T-cell (primary cell): ENCODE data around the gene ECI2. TPM values are rescaled to one million over a fixed set of nuclear protein-coding genes. Genes with fewer than 3 reads are reported as not detected.

ENCODE experiments used
- ATAC-seq, 4 experiments: fragments of 200-7000 bp in 3 of 4; fragments of 150-1000 bp in 1 of 4; cut with Tn5 transposase; replicated peaks in 1 of 4; 1 replicate in 3 of 4; 2 replicates in 1 of 4; pipeline ENCODE4 v1.10.0; 2021; ENCODE audit warnings: moderate library complexity in 3 of 4, mild to moderate bottlenecking in 2 of 4, moderate number of reproducible peaks in 1 of 4
- CTCF ChIA-PET, 2 donors: fragments of 300-600 bp; sonication (Branson Sonifier 250); formaldehyde crosslinking; loops; one replicate each; lab custom pipeline; 2022; ENCODE audit warnings: antibody characterized with exemption in 2 of 2; lab: Charles Lee
- POLR2A ChIA-PET, 2 donors: fragments of 300-600 bp; sonication (Branson Sonifier 250); formaldehyde crosslinking; loops; one replicate each; lab custom pipeline; 2022; ENCODE audit warnings: antibody characterized with exemption in 2 of 2; lab: Charles Lee
- DNase-seq, 35 experiments: peaks; one replicate each; pipeline versions ENCODE4 v3.0.0 to v3.0.0-alpha.2; 2013 to 2023
- H3K27ac ChIP-seq: one replicate; pipeline ENCODE4 v1.5.1; 2013; ENCODE audit warnings: low read length
- H3K27me3 ChIP-seq, 2 experiments: replicated peaks in 1 of 2; 1 replicate in 1 of 2; 2 replicates in 1 of 2; pipeline versions ENCODE4 v1.6.1 to v1.7.0; 2013; ENCODE audit warnings: low read length in 1 of 2, mixed read lengths in 1 of 2; ENCODE audit not compliant: control insufficient read depth in 2 of 2, insufficient read depth in 2 of 2; ENCODE audit errors: extremely low read depth in 1 of 2
- H3K36me3 ChIP-seq, 2 donors: 1 replicate in 1 of 2; 2 replicates in 1 of 2; pipeline versions ENCODE4 v1.6.1 to v1.7.0; 2013; ENCODE audit warnings: low read length in 1 of 2; ENCODE audit not compliant: control insufficient read depth in 2 of 2, insufficient read depth in 1 of 2; ENCODE audit errors: extremely low read depth in 1 of 2
- H3K4me1 ChIP-seq, 2 experiments: 1 replicate in 1 of 2; 2 replicates in 1 of 2; pipeline versions ENCODE4 v1.6.1 to v1.7.0; 2013; ENCODE audit warnings: low read length in 2 of 2, mixed read lengths in 1 of 2; ENCODE audit not compliant: insufficient read depth in 2 of 2, control insufficient read depth in 1 of 2; ENCODE audit errors: extremely low read depth in 1 of 2
- H3K4me3 ChIP-seq, 2 donors: 1 replicate in 1 of 2; 2 replicates in 1 of 2; pipeline versions ENCODE4 v1.5.1 to v1.7.0; 2013; ENCODE audit warnings: mild to moderate bottlenecking in 2 of 2, low read length in 1 of 2, moderate library complexity in 1 of 2; ENCODE audit not compliant: control insufficient read depth in 1 of 2; ENCODE audit errors: extremely low read depth in 1 of 2
- H3K9me3 ChIP-seq: 2 replicates; pipeline ENCODE4 v1.7.0; 2013
- H3K27ac Mint-ChIP-seq, 2 donors: one replicate each; pipeline ENCODE4 v1.8.0; 2020 to 2021; ENCODE audit warnings: mild to moderate bottlenecking in 2 of 2, mixed read lengths in 2 of 2
- H3K27me3 Mint-ChIP-seq, 2 donors: one replicate each; pipeline ENCODE4 v1.8.0; 2021 to 2022; ENCODE audit warnings: mixed read lengths in 2 of 2
- H3K36me3 Mint-ChIP-seq: one replicate; pipeline ENCODE4 v1.8.0; 2021; ENCODE audit warnings: mixed read lengths
- H3K4me1 Mint-ChIP-seq, 3 donors: one replicate each; pipeline ENCODE4 v1.8.0; 2020 to 2022; ENCODE audit warnings: mixed read lengths in 3 of 3, mild to moderate bottlenecking in 1 of 3
- H3K4me3 Mint-ChIP-seq, 3 donors: one replicate each; pipeline ENCODE4 v1.8.0; 2020 to 2022; ENCODE audit warnings: mild to moderate bottlenecking in 3 of 3, mixed read lengths in 3 of 3, moderate library complexity in 3 of 3
- H3K9me3 Mint-ChIP-seq, 3 donors: one replicate each; pipeline ENCODE4 v1.8.0; 2020 to 2022; ENCODE audit warnings: mixed read lengths in 3 of 3
- WGBS: methylation state at CpG from one replicate; pipeline ENCODE4 v1.1.5; 2013; ENCODE audit warnings: missing lambda C conversion rate; ENCODE audit not compliant: insufficient coverage; 5-methylcytosine and 5-hydroxymethylcytosine counted together
- total RNA-seq, 35 experiments: library from RNA in 6 of 35; stranded (reverse) in 6 of 35; fragments of 120-200 nt in 1 of 35; gene quantifications; one replicate each; pipeline versions ENCODE4 v1.2.1 to v1.2.4 and lab custom pipeline; 2013 to 2026

The ECI2 gene
- total RNA-seq, 5 donors from 2014 or later (not counting 1 experiment from before 2014, with no cell fraction given) = 20.4 to 47.7 (median 36.5) TPM

- CTCF ChIA-PET = no interaction called here
- Mint-ChIP-seq H3K4me1 (no peaks in the 10 kb centered on the region), H3K36me3 (no peaks in the 10 kb centered on the region), H3K27ac (no peak overlapping the region), H3K27me3 (peaks cover 0 to 3% of the 10 kb centered on the region in 2 donors), H3K9me3 (no peaks in the 10 kb centered on the region), H3K4me3 (no peak overlapping the region)
- no peaks in the 10 kb centered on the region for H3K4me1 ChIP-seq
- H3K36me3 ChIP-seq = no peaks in the 10 kb centered on the region
- POLR2A ChIA-PET = interaction anchor here in 1 of 2 donors (0.7 kb wide), 1 partner anchor 809 kb away, joined by 3 read pairs; no protein-coding TSS in a partner anchor
- DNase-seq (no peak), ATAC-seq (no peak)
- no peak overlapping the region for H3K4me3 ChIP-seq
- WGBS = 94% methylated on average over 2 of the region's 6 CpGs
- H3K27me3 ChIP-seq = peaks cover 0 to 2% of the 10 kb centered on the region in 2 experiments
- no peaks in the 10 kb centered on the region for H3K9me3 ChIP-seq
- no peak overlapping the region for H3K27ac ChIP-seq
Observed at GRCh38 chr6:4174042-4174441, 38.7 kb upstream of the ECI2 start.

GRCh38 chr6:4172368-4172767, 37.0 kb upstream of the ECI2 start:
- ATAC-seq (no peak), DNase-seq (no peak)
- no peak overlapping the region for H3K27ac ChIP-seq
- peaks cover 0 to 3% of the 10 kb centered on the region in 2 donors for H3K27me3 Mint-ChIP-seq
- H3K4me1 ChIP-seq = no peaks in the 10 kb centered on the region
- no peaks in the 10 kb centered on the region for H3K9me3 ChIP-seq
- no CpG with 5 or more reads among the region's 3 CpGs for WGBS
- H3K4me1 Mint-ChIP-seq = no peaks in the 10 kb centered on the region
- no peaks in the 10 kb centered on the region for H3K9me3 Mint-ChIP-seq
- POLR2A ChIA-PET = no interaction called here
- no peak overlapping the region for H3K27ac Mint-ChIP-seq
- H3K27me3 ChIP-seq = peaks cover 0 to 2% of the 10 kb centered on the region in 2 experiments
- no peak overlapping the region for H3K4me3 Mint-ChIP-seq
- no peaks in the 10 kb centered on the region for H3K36me3 Mint-ChIP-seq
- no peak overlapping the region for H3K4me3 ChIP-seq
- H3K36me3 ChIP-seq = no peaks in the 10 kb centered on the region
- CTCF ChIA-PET = interaction anchor here in 1 of 2 donors (0.7 kb wide), 1 partner anchor 13 kb away, joined by 3 read pairs; no protein-coding TSS in a partner anchor

- H3K4me1 Mint-ChIP-seq = no peaks in the 10 kb centered on the region
- no peak overlapping the region for H3K4me3 Mint-ChIP-seq
- peaks cover 0 to 2% of the 10 kb centered on the region in 2 experiments for H3K27me3 ChIP-seq
- H3K27ac Mint-ChIP-seq = no peak overlapping the region
- H3K4me1 ChIP-seq = no peaks in the 10 kb centered on the region
- no peaks in the 10 kb centered on the region for H3K36me3 ChIP-seq
- H3K9me3 ChIP-seq = no peaks in the 10 kb centered on the region
- H3K9me3 Mint-ChIP-seq = no peaks in the 10 kb centered on the region
- ChIA-PET CTCF (no interaction called here), POLR2A (no interaction called here)
- no peak overlapping the region for H3K27ac ChIP-seq
- no peak for ATAC-seq
- no peaks in the 10 kb centered on the region for H3K36me3 Mint-ChIP-seq
- no peak for DNase-seq
- peaks cover 0 to 3% of the 10 kb centered on the region in 2 donors for H3K27me3 Mint-ChIP-seq
- WGBS = 93% methylated on average over 3 of the region's 3 CpGs
- no peak overlapping the region for H3K4me3 ChIP-seq
Observed at GRCh38 chr6:4170297-4170696, 34.9 kb upstream of the ECI2 start.

- Histone ChIP-seq H3K36me3 (no peaks in the 10 kb centered on the region), H3K27ac (no peak overlapping the region), H3K4me1 (no peaks in the 10 kb centered on the region), H3K27me3 (peaks cover 0 to 2% of the 10 kb centered on the region in 2 experiments), H3K9me3 (no peaks in the 10 kb centered on the region), H3K4me3 (no peak overlapping the region)
- Mint-ChIP-seq H3K36me3 (no peaks in the 10 kb centered on the region), H3K4me1 (no peaks in the 10 kb centered on the region), H3K9me3 (no peaks in the 10 kb centered on the region), H3K4me3 (no peak overlapping the region), H3K27ac (no peak overlapping the region), H3K27me3 (no peaks in the 10 kb centered on the region)
- WGBS = 64% methylated on average over 3 of the region's 8 CpGs
- POLR2A ChIA-PET = no interaction called here
- ATAC-seq = no peak
- no peak for DNase-seq
- CTCF ChIA-PET = no interaction called here
Observed at GRCh38 chr6:4169028-4169789, 33.8 kb upstream of the ECI2 start.

GRCh38 chr6:4167833-4168232, 32.5 kb upstream of the ECI2 start:
- Histone ChIP-seq H3K27ac (no peak overlapping the region), H3K4me1 (no peaks in the 10 kb centered on the region), H3K4me3 (no peak overlapping the region), H3K9me3 (no peaks in the 10 kb centered on the region), H3K27me3 (peaks cover 0 to 2% of the 10 kb centered on the region in 2 experiments), H3K36me3 (no peaks in the 10 kb centered on the region)
- Mint-ChIP-seq H3K4me1 (no peaks in the 10 kb centered on the region), H3K27me3 (no peaks in the 10 kb centered on the region), H3K36me3 (no peaks in the 10 kb centered on the region), H3K4me3 (no peak overlapping the region), H3K27ac (no peak overlapping the region), H3K9me3 (no peaks in the 10 kb centered on the region)
- no peak for DNase-seq
- CTCF ChIA-PET = no interaction called here
- no peak for ATAC-seq
- POLR2A ChIA-PET = no interaction called here
- no CpG with 5 or more reads among the region's 1 CpG for WGBS

GRCh38 chr6:4167123-4167522, 31.7 kb upstream of the ECI2 start:
- H3K4me1 ChIP-seq = no peaks in the 10 kb centered on the region
- H3K4me3 Mint-ChIP-seq = no peak overlapping the region
- no peaks in the 10 kb centered on the region for H3K36me3 ChIP-seq
- H3K27ac Mint-ChIP-seq = no peak overlapping the region
- H3K27me3 Mint-ChIP-seq = no peaks in the 10 kb centered on the region
- H3K36me3 Mint-ChIP-seq = no peaks in the 10 kb centered on the region
- 97% methylated on average over 5 of the region's 6 CpGs for WGBS
- H3K27me3 ChIP-seq = peaks cover 0 to 2% of the 10 kb centered on the region in 2 experiments
- H3K27ac ChIP-seq = no peak overlapping the region
- no peaks in the 10 kb centered on the region for H3K9me3 ChIP-seq
- H3K4me3 ChIP-seq = no peak overlapping the region
- ChIA-PET CTCF (no interaction called here), POLR2A (no interaction called here)
- ATAC-seq (no peak), DNase-seq (no peak)
- no peaks in the 10 kb centered on the region for H3K9me3 Mint-ChIP-seq
- H3K4me1 Mint-ChIP-seq = no peaks in the 10 kb centered on the region
